ENCODE results near the gene WNK3. TPM values are rescaled to one million over a fixed set of nuclear protein-coding genes. Genes with fewer than 3 reads are reported as not detected.

WNK3 gene
- 0.81 and 1.4 TPM in 2 replicates for total RNA-seq

DNA sequence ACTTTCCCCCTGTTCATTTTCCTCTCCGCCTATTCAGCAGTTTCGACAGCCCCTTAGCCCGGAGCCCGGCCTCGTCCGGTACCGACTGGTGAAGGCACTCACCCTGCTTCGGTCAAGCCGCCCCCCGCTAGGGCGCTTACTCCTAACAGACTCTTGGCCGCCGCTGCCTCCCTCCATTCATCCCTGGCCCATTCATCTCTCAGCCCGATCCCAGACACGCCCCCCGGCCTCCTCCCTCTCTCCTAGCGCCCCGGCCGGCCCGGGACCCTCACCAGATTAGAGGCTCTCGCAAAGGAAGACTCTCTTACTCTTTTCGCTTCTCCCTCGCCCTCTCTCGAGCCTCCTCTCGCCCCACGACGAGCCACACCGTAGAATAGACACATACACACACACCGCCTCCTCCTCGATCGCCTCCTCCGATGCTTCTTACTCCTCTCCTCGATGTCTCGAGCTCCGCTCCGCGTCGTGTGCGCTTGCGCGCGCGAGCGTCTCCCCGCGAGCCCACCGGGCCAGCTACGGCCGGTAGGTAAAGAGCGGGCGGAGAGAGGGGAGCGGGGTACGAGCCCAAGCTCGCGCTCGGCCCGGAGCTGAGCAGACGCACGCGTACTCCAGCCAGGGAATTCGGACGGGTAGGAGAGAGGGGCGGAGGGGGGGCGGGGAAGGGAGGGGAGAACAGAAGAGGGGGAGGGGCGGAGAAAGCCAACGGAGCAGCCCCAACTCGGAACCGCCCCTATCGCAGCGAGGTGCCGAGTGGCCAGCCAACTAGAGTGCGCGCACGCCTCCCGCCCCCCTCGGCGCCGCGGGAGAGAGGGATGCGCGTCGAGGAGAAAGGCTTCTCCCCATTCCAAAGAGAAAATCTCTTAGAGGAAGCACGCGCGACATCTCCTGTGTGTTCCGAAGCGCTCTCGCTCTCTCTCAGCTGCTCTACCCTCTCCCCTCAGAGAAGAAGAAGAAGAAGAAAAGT lies at the start of gene WNK3:
Gene WNK3 (minus strand): TSS at position 633 of the 964 bp plus-strand sequence.

DNA sequence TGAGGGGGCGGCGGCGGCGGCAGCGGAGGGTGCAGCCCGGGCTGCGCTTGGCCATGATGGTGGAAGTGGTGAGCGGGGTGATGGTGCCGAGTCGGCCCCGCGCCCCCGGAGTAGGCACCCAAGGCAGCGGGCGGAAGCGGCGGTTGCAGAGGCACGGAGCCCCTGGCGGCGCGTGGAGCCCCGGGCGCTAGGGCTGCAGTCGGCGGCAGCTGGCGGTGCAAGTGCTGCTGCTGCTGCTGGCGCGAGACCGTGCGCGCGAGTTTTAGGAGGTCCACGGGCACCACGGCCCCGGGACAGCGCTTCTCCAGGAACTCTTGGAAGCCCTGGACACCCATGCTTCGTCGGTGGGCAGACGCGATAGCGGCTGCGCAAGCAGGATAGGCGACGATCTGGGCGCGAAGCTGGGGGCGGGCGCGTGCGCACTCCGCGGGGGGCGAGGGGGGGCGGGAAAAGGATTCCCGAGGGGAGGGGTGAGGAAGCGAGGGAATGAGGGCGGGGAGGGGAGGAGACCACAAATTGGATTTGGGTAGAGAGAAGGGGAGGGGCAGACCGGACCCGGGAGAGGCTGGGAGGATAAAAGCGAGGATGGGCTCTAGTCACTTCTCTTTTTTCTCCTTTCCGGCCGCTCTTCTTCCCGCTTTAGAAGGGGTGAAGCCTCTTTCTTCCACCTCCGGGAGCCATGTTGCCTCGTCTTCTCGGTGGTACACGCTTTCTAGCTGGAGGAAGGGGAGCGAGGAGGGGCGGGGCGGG lies 174.8 kb downstream of the WNK3 start, which contains the start of gene FAM120C:
Gene FAM120C (minus strand): TSS at position 391 of the 750 bp plus-strand sequence. CDS start 56 bp downstream, at position 335.

Other genes starting within 250 kb of the WNK3 start
- gene FAM120C, start 174.8 kb downstream of the WNK3 start, total RNA-seq = 5.5 and 8.6 TPM in 2 replicates
- 10.3 and 11.8 TPM in 2 replicates for gene TSR2, start 82.4 kb upstream of the WNK3 start, total RNA-seq
- 12.7 and 16.8 TPM in 2 replicates for gene FGD1, start 138.2 kb upstream of the WNK3 start, total RNA-seq
- 29.3 and 30.0 TPM in 2 replicates for gene GNL3L, start 172.2 kb upstream of the WNK3 start, total RNA-seq